ENCODE measurements around the gene ALOX5AP.
"Not testable (repeated sequence)": the region's sequence is repeated elsewhere in the genome, so short reads cannot be mapped to it uniquely, and the experiment has no call there.

The ALOX5AP gene

GRCh38 chr13:30745906-30746686 is 10.8 kb downstream of the ALOX5AP start:
- Histone ChIP-seq H3K36me3 (ENCODE audit: insufficient read depth, low read length) (no peaks in the 10 kb centered on the region; the same call in 1 of the 2 replicates), H3K27ac (ENCODE audit: low read length) (no peak overlapping the region), H4K20me1 (ENCODE audit: insufficient read depth, low read length) (no peaks in the 10 kb centered on the region), H3K27me3 (ENCODE audit: insufficient read depth, low read length, poor library complexity) (no peaks in the 10 kb centered on the region), H3K9ac (ENCODE audit: low read depth, low read length) (no peak overlapping the region), H3K4me3 (ENCODE audit: low read depth in 1 of 2, low read length in 2 of 2) (no peak overlapping the region), H3K4me1 (ENCODE audit: insufficient read depth, low read length) (peaks cover 29% of the 10 kb centered on the region), H3K9me3 (ENCODE audit: insufficient read depth, low read length, severe bottlenecking) (peaks cover 2% of the 10 kb centered on the region), H3K4me2 (ENCODE audit: insufficient read depth, low read length) (no peak overlapping the region), H3K79me2 (ENCODE audit: insufficient read depth, low read length) (no peaks in the 10 kb centered on the region), H2AFZ (ENCODE audit: low read depth, low read length) (no peak overlapping the region)
- ATAC-seq (ENCODE audit: insufficient read depth, low read depth) (no peak), DNase-seq (no peak)
- TF ChIP-seq EZH2 (IDR thresholded peaks at IDR 0.05; ENCODE audit: borderline replicate concordance, low read depth, low read length, severe bottlenecking): no peak
- TF ChIP-seq CTCF (IDR thresholded peaks at IDR 0.05; ENCODE audit: borderline replicate concordance, extremely low read depth, low read length, poor library complexity, severe bottlenecking): no peak

- ATAC-seq (ENCODE audit: insufficient read depth, low read depth) (no peak), DNase-seq (no peak)
- no peak overlapping the region for H3K4me3 ChIP-seq (ENCODE audit: low read depth in 1 of 2, low read length in 2 of 2)
- H3K9ac ChIP-seq (ENCODE audit: low read depth, low read length): no peak overlapping the region
- no peaks in the 10 kb centered on the region for H3K27me3 ChIP-seq (ENCODE audit: insufficient read depth, low read length, poor library complexity)
- H3K36me3 ChIP-seq (ENCODE audit: insufficient read depth, low read length): no peaks in the 10 kb centered on the region; the same call in 1 of the 2 replicates
- peaks cover 2% of the 10 kb centered on the region for H3K9me3 ChIP-seq (ENCODE audit: insufficient read depth, low read length, severe bottlenecking)
- peaks cover 36% of the 10 kb centered on the region for H3K4me1 ChIP-seq (ENCODE audit: insufficient read depth, low read length)
- H3K4me2 ChIP-seq (ENCODE audit: insufficient read depth, low read length): no peak overlapping the region
- TF ChIP-seq EZH2 (IDR thresholded peaks at IDR 0.05; ENCODE audit: borderline replicate concordance, low read depth, low read length, severe bottlenecking) (no peak), CTCF (IDR thresholded peaks at IDR 0.05; ENCODE audit: borderline replicate concordance, extremely low read depth, low read length, poor library complexity, severe bottlenecking) (no peak)
- no peak overlapping the region for H3K27ac ChIP-seq (ENCODE audit: low read length)
- no peaks in the 10 kb centered on the region for H3K79me2 ChIP-seq (ENCODE audit: insufficient read depth, low read length)
- H4K20me1 ChIP-seq (ENCODE audit: insufficient read depth, low read length): no peaks in the 10 kb centered on the region
- no peak overlapping the region for H2AFZ ChIP-seq (ENCODE audit: low read depth, low read length)
Measured at GRCh38 chr13:30746791-30747190, 11.4 kb downstream of the ALOX5AP start.

GRCh38 chr13:30747845-30748244 is 12.5 kb downstream of the ALOX5AP start:
- H3K27me3 ChIP-seq (ENCODE audit: insufficient read depth, low read length, poor library complexity); H3K9ac ChIP-seq (ENCODE audit: low read depth, low read length); H3K36me3 ChIP-seq (ENCODE audit: insufficient read depth, low read length); H3K4me3 ChIP-seq (ENCODE audit: low read depth in 1 of 2, low read length in 2 of 2); H3K27ac ChIP-seq (ENCODE audit: low read length); H3K9me3 ChIP-seq (ENCODE audit: insufficient read depth, low read length, severe bottlenecking); H4K20me1 ChIP-seq (ENCODE audit: insufficient read depth, low read length); ATAC-seq (ENCODE audit: insufficient read depth, low read depth); DNase-seq; H2AFZ ChIP-seq (ENCODE audit: low read depth, low read length); H3K4me2 ChIP-seq (ENCODE audit: insufficient read depth, low read length); H3K79me2 ChIP-seq (ENCODE audit: insufficient read depth, low read length): not testable (repeated sequence)
- H3K4me1 ChIP-seq (ENCODE audit: insufficient read depth, low read length): peaks cover 44% of the 10 kb centered on the region

- Histone ChIP-seq H3K36me3 (ENCODE audit: insufficient read depth, low read length) (peaks cover 4% of the 10 kb centered on the region; the same call in 1 of the 2 replicates), H3K4me2 (ENCODE audit: insufficient read depth, low read length) (no peak overlapping the region), H3K9ac (ENCODE audit: low read depth, low read length) (no peak overlapping the region), H3K27ac (ENCODE audit: low read length) (no peak overlapping the region), H3K4me3 (ENCODE audit: low read depth in 1 of 2, low read length in 2 of 2) (no peak overlapping the region), H3K79me2 (ENCODE audit: insufficient read depth, low read length) (no peaks in the 10 kb centered on the region), H3K9me3 (ENCODE audit: insufficient read depth, low read length, severe bottlenecking) (peaks cover 2% of the 10 kb centered on the region), H2AFZ (ENCODE audit: low read depth, low read length) (no peak overlapping the region), H3K27me3 (ENCODE audit: insufficient read depth, low read length, poor library complexity) (no peaks in the 10 kb centered on the region), H3K4me1 (ENCODE audit: insufficient read depth, low read length) (peaks cover 35% of the 10 kb centered on the region), H4K20me1 (ENCODE audit: insufficient read depth, low read length) (no peaks in the 10 kb centered on the region)
- TF ChIP-seq EZH2 (IDR thresholded peaks at IDR 0.05; ENCODE audit: borderline replicate concordance, low read depth, low read length, severe bottlenecking) (no peak), CTCF (IDR thresholded peaks at IDR 0.05; ENCODE audit: borderline replicate concordance, extremely low read depth, low read length, poor library complexity, severe bottlenecking) (no peak)
- no peak for ATAC-seq (ENCODE audit: insufficient read depth, low read depth)
- no peak for DNase-seq
Measured at GRCh38 chr13:30748717-30749116, 13.4 kb downstream of the ALOX5AP start.
